Stimulated activated CD4-positive, alpha-beta T cell treated with anti-CD3 and anti-CD28 coated beads, Interleukin-15, amount 100 ng/mL, for 48 hours (primary cell): Measurements from ENCODE around the gene TLCD1.

ENCODE experiments used
- DNase-seq, 2 donors: peaks; one replicate each; pipeline ENCODE4 v3.0.0-alpha.2; 2020; ENCODE audit warnings: low read depth in 2 of 2

TLCD1 gene

GRCh38 chr17:28686296-28686695, 39.7 kb downstream of the TLCD1 start:
- no peak for DNase-seq

- no peak for DNase-seq
Observed at GRCh38 chr17:28685366-28685765, 40.7 kb downstream of the TLCD1 start.

- no peak for DNase-seq
Observed at GRCh38 chr17:28684963-28685362, 41.1 kb downstream of the TLCD1 start.

- no peak for DNase-seq
Observed at GRCh38 chr17:28682655-28683054, 43.4 kb downstream of the TLCD1 start.

- DNase-seq = no peak
Observed at GRCh38 chr17:28675980-28676379, 50.1 kb downstream of the TLCD1 start.

- DNase-seq = no peak
Observed at GRCh38 chr17:28675490-28675889, 50.5 kb downstream of the TLCD1 start.
